NB4 (cell line): ENCODE data around the gene TRABD2B.

ENCODE experiments used
- CTCF ChIP-seq: IDR thresholded peaks from one replicate; pipeline ENCODE4 v1.5.1; 2012; ENCODE audit warnings: low read depth, low read length
- MYC ChIP-seq: IDR thresholded peaks from 2 replicates; pipeline ENCODE4 v1.6.1; 2011; ENCODE audit warnings: low read depth, low read length

- no peak for TF ChIP-seq CTCF
- TF ChIP-seq MYC = no peak
Observed at GRCh38 chr1:48021792-48022191, 24.6 kb upstream of the TRABD2B start.
